AG04450 (cell line): ENCODE measurements around the gene USP20. TPM values are rescaled to one million over a fixed set of nuclear protein-coding genes. Genes with fewer than 3 reads are reported as not detected.

ENCODE experiments used
- CTCF ChIA-PET: fragments of 300-600, 350-600 bp; formaldehyde crosslinking; extraction: SDS; loops from one replicate; lab custom pipeline; 2022; ENCODE audit warnings: antibody characterized with exemption, inconsistent platforms; lab: Charles Lee
- POLR2A ChIA-PET: fragments of 350-600 bp; formaldehyde crosslinking; extraction: SDS; loops from one replicate; lab custom pipeline; 2021; ENCODE audit warnings: antibody characterized with exemption, inconsistent platforms; lab: Yijun Ruan, JAX
- DNase-seq: peaks from one replicate; pipeline ENCODE4 v3.0.0-alpha.2; 2011; ENCODE audit warnings: low read depth, low spot score
- H3K27ac ChIP-seq: one replicate; pipeline ENCODE4 v1.5.1; 2012; ENCODE audit warnings: low read depth, low read length, control low read depth
- H3K27me3 ChIP-seq: one replicate; pipeline ENCODE4 v1.6.0; 2012; ENCODE audit warnings: low read length; ENCODE audit not compliant: control insufficient read depth, insufficient read depth
- H3K4me3 ChIP-seq: 2 replicates; pipeline ENCODE4 v1.5.1; 2011; ENCODE audit warnings: mild to moderate bottlenecking, low read depth, low read length, control low read depth
- H3K9me3 ChIP-seq: 2 replicates; pipeline ENCODE4 v1.5.1; 2012; ENCODE audit warnings: low read length; ENCODE audit not compliant: control insufficient read depth, insufficient read depth
- CTCF ChIP-seq: IDR thresholded peaks from 2 replicates; pipeline ENCODE4 v1.5.1; 2011; ENCODE audit warnings: low read depth, low read length, control low read depth, inconsistent platforms
- polyA plus RNA-seq: library from polyadenylated mRNA; depleted of rRNA; stranded (reverse); fragments of >200 nt; gene quantifications from 2 replicates; pipeline ENCODE4 v1.2.3, GENCODE V29; 2011

USP20 gene
- polyA plus RNA-seq, 1 experiment = 10.3 TPM

- no peaks in the 10 kb centered on the region for H3K9me3 ChIP-seq
- DNase-seq = no peak
- CTCF ChIA-PET = interaction anchor here (0.7 kb wide), 1 partner anchor 291 kb away, joined by 3 read pairs; no protein-coding TSS in a partner anchor
- no peak overlapping the region for H3K27ac ChIP-seq
- H3K27me3 ChIP-seq = no peaks in the 10 kb centered on the region
- no peak overlapping the region for H3K4me3 ChIP-seq
- POLR2A ChIA-PET = no interaction called here
- no peak for TF ChIP-seq CTCF
Measured at GRCh38 chr9:129816501-129817435, 18.5 kb upstream of the USP20 start.

GRCh38 chr9:129822898-129823541, 12.2 kb upstream of the USP20 start:
- peak overlapping the region; percentile 86 for H3K4me3 ChIP-seq
- H3K9me3 ChIP-seq = no peaks in the 10 kb centered on the region
- TF ChIP-seq CTCF = no peak
- ChIA-PET CTCF (no interaction called here), POLR2A (no interaction called here)
- DNase-seq = no peak
- H3K27me3 ChIP-seq = no peaks in the 10 kb centered on the region
- peak overlapping the region; percentile 52 for H3K27ac ChIP-seq

GRCh38 chr9:129823542-129823934, 11.7 kb upstream of the USP20 start:
- H3K9me3 ChIP-seq = no peaks in the 10 kb centered on the region
- H3K27ac ChIP-seq = peak overlapping the region; percentile 47
- ChIA-PET CTCF (no interaction called here), POLR2A (no interaction called here)
- DNase-seq = no peak
- peak overlapping the region; percentile 86 for H3K4me3 ChIP-seq
- no peaks in the 10 kb centered on the region for H3K27me3 ChIP-seq
- TF ChIP-seq CTCF = no peak

GRCh38 chr9:129823935-129824601, 11.2 kb upstream of the USP20 start, which contains the start of gene TOR1A:
Gene TOR1A (minus strand): TSS chr9:129824136. CDS start chr9:129824085, 51 bp downstream.
- POLR2A ChIA-PET = no interaction called here
- Histone ChIP-seq H3K27me3 (no peaks in the 10 kb centered on the region), H3K9me3 (no peaks in the 10 kb centered on the region), H3K27ac (peak within 1 kb of the TSS; percentile 52), H3K4me3 (peak within 1 kb of the TSS; percentile 86)
- DNase-seq = peak; percentile 86
- TF ChIP-seq CTCF = no peak
- CTCF ChIA-PET = no interaction called here
